ENCODE data around the gene SETD3. TPM values are rescaled to one million over a fixed set of nuclear protein-coding genes. Genes with fewer than 3 reads are reported as not detected.

SETD3 gene
- total and polyA plus RNA-seq, 8 donors = 24.1 to 119 (median 41.2) TPM

- H3K4me1 ChIP-seq = peaks cover 0 to 2% (median 2%) of the 10 kb centered on the region in 4 donors
- no peak overlapping the region for H3K4me3 ChIP-seq
- TF ChIP-seq EP300 (IDR thresholded peaks at IDR 0.05) (no peak), POLR2AphosphoS5 (IDR thresholded peaks at IDR 0.05) (no peak), POLR2A (IDR thresholded peaks at IDR 0.05) (no peak), CTCF (IDR thresholded peaks at IDR 0.05) (no peak)
- intact Hi-C loops (cut with DNase I; ENCODE audit: low total_unique reads) = no loop called here
- whole genome bisulfite sequencing, 5 donors = 61 to 78% (median 70%) methylated on average over 6 of the region's 6 CpGs
- DNase-seq = no peak
- H3K36me3 ChIP-seq = peaks cover 29 to 80% (median 76%) of the 10 kb centered on the region in 4 donors
- no peaks in the 10 kb centered on the region for H3K9me3 ChIP-seq
- H3K27ac ChIP-seq = no peak overlapping the region
- H3K27me3 ChIP-seq = no peaks in the 10 kb centered on the region
Measured at GRCh38 chr14:99462210-99462609, 18.4 kb downstream of the SETD3 start.

- no peak overlapping the region for H3K4me3 ChIP-seq
- peaks cover 29 to 87% (median 83%) of the 10 kb centered on the region in 4 donors for H3K36me3 ChIP-seq
- no peak for TF ChIP-seq EP300 (IDR thresholded peaks at IDR 0.05)
- TF ChIP-seq POLR2A (IDR thresholded peaks at IDR 0.05) = no peak
- TF ChIP-seq CTCF (IDR thresholded peaks at IDR 0.05) = no peak
- no peak for TF ChIP-seq POLR2AphosphoS5 (IDR thresholded peaks at IDR 0.05)
- no peaks in the 10 kb centered on the region for H3K27me3 ChIP-seq
- intact Hi-C loops (cut with DNase I; ENCODE audit: low total_unique reads) = no loop called here
- H3K4me1 ChIP-seq = no peaks in the 10 kb centered on the region
- DNase-seq = no peak
- H3K9me3 ChIP-seq = no peaks in the 10 kb centered on the region
- no peak overlapping the region for H3K27ac ChIP-seq
- WGBS, 5 donors = 86 to 97% (median 92%) methylated on average over 5 of the region's 5 CpGs
Measured at GRCh38 chr14:99461411-99462085, 19.1 kb downstream of the SETD3 start.

DNA sequence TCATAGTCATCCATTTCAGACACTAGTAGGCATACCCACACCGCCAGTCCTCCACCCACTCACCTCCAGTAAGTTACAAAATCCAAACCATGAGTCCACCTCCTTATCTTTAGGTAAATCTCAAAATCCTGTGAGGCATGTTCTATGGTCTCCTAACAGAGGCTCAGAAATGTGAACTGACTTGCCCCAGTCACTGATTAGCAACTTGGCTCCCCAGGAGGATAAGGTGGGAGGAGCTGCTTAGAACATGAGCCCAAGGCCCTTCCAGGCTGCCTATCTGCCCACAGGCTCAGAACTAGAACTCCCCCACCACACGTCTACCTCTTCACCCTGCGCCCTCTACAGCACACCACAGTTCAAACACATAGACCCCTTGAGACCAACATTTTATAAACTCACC, 19.9 kb downstream of the SETD3 start:
- peaks cover 29 to 94% (median 90%) of the 10 kb centered on the region in 4 donors for H3K36me3 ChIP-seq

DNA sequence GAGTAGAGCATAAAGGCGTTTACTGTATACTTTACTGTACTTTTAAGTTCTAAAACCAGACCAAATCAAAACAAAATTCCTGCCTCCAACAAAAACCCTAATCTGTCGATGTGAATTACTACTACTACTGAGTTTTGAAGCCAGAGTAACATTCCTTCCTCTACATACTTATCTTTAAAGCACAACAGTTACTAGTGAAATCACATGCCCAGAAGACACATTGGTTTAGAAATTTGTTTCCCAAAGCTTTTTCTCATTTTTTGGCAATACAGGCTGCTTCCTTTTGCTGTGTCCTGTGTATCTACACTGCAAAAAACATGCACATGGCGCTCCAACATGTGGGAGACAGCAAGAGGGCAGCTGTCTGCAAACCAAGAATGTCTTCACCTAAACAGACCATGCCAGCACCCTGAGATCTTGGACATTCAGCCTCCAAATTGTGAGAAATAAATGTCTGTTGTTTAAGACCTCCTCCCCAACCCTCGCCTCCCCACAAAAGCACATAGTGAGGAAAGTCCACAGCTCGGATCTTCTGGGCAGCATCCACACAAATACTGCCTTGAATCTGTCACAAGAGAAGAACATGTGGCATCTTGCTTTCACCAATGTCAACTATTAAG, 21.1 kb downstream of the SETD3 start:
- H3K27me3 ChIP-seq = no peaks in the 10 kb centered on the region

More for the DNA sequence above, 19.9 kb downstream of the SETD3 start:
- H3K4me3 ChIP-seq = no peak overlapping the region
- intact Hi-C loops (cut with DNase I; ENCODE audit: low total_unique reads) = no loop called here
- no peak overlapping the region for H3K27ac ChIP-seq
- no peaks in the 10 kb centered on the region for H3K4me1 ChIP-seq
- no peak for DNase-seq
- H3K27me3 ChIP-seq = no peaks in the 10 kb centered on the region
- TF ChIP-seq POLR2A (IDR thresholded peaks at IDR 0.05) = no peak
- WGBS, 5 donors = 87 to 94% (median 93%) methylated on average over 3 of the region's 3 CpGs
- H3K9me3 ChIP-seq = no peaks in the 10 kb centered on the region

GRCh38 chr14:99454246-99454645, 26.4 kb downstream of the SETD3 start:
- 61 to 95% (median 81%) methylated on average over 3 of the region's 3 CpGs for WGBS, 5 donors
- Histone ChIP-seq H3K4me1 (no peaks in the 10 kb centered on the region), H3K36me3 (peaks cover 14 to 96% (median 87%) of the 10 kb centered on the region in 4 donors), H3K27ac (no peak overlapping the region), H3K4me3 (no peak overlapping the region), H3K9me3 (no peaks in the 10 kb centered on the region), H3K27me3 (no peaks in the 10 kb centered on the region)
- DNase-seq = no peak
- intact Hi-C loops (cut with DNase I; ENCODE audit: low total_unique reads) = no loop called here
- TF ChIP-seq CTCF (IDR thresholded peaks at IDR 0.05) = no peak
- no peak for TF ChIP-seq POLR2AphosphoS5 (IDR thresholded peaks at IDR 0.05)
- no peak for TF ChIP-seq POLR2A (IDR thresholded peaks at IDR 0.05)
- TF ChIP-seq EP300 (IDR thresholded peaks at IDR 0.05) = no peak

More for the DNA sequence above, 21.1 kb downstream of the SETD3 start:
- WGBS, 5 donors = 78 to 89% (median 85%) methylated on average over 5 of the region's 5 CpGs
- no peaks in the 10 kb centered on the region for H3K9me3 ChIP-seq
- H3K27ac ChIP-seq = no peak overlapping the region
- no peaks in the 10 kb centered on the region for H3K4me1 ChIP-seq
- H3K4me3 ChIP-seq = no peak overlapping the region
- intact Hi-C loops (cut with DNase I; ENCODE audit: low total_unique reads) = no loop called here
- TF ChIP-seq POLR2A (IDR thresholded peaks at IDR 0.05) (no peak), POLR2AphosphoS5 (IDR thresholded peaks at IDR 0.05) (no peak), EP300 (IDR thresholded peaks at IDR 0.05) (no peak)
- H3K36me3 ChIP-seq = peaks cover 18 to 96% (median 92%) of the 10 kb centered on the region in 4 donors
- no peak for DNase-seq

All from stomach (tissue), 9 donors.